Activated CD8-positive, alpha-beta memory T cell treated with anti-CD3 and anti-CD28 coated beads, Interleukin-2, amount 50 U/mL, for 48 hours (primary cell): ENCODE measurements around the gene LDLRAP1.

Experiments used
- DNase-seq: peaks from one replicate; pipeline ENCODE4 v3.0.0-alpha.2; 2020

The LDLRAP1 gene

DNA sequence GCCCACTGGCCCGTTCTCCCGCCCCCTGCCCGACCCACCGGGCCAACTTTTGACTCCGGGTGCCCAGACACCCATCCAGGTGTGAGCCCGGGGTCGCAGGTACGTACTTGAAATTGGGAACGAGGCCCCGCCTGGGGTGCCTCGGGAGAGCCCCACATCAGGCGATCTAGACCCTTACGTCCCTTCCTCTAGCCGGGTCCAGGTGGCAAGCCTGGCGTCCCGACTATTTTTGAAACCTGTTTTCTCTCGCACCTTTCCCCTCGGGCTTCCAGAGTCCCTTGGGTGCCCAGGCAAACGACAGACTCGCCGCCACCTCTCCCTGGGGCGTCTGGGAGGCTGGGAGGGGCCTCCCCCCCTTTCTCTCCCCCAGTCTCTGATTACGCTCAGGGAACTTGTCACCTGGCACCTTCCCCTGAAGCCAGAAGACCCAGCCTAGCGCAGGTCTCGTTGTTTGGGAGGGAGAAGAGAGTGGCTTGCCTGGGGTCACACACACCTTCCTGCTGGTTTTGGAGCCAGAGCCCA is 898 bp downstream of the LDLRAP1 start:
- no peak for DNase-seq

DNA sequence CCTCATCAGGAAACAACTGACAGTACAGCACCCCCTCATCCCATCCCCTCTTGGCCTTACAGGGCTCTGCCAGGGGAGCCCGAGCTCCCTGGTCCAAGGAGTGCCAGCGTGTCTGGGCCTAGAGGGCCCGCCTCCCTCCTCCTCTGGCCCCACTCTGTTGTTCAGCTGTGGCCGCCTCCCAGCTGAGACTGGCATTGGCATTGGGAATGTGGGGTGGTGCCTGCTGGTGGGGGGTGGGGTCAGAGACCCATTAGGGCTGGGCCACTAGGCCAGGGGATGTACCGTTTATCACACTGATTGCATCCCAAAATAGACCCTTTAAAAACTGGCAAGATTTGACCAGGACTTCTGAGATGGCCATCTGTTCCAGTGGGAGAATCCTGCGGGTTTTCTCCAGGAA is 1.4 kb downstream of the LDLRAP1 start:
- DNase-seq = no peak

DNA sequence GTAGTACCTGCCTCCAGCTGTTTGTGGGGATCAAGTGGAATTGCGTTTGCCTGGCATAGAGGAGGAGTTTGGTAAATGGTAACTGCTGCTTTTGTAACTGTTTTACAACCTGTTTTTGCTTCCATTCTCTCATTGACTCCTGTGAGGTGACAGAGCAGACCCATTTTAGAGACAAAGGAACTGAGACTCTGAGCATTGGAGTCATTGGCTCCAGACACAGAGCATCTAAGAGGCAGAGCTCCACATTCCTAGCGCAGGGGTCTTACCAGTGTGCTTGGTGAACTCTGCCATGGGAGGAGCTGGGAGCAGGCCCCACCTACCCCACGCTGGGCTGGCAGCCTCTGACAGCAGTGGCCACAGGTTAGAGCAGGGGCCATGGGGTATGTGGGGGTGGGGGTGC is 2.4 kb downstream of the LDLRAP1 start:
- no peak for DNase-seq

DNA sequence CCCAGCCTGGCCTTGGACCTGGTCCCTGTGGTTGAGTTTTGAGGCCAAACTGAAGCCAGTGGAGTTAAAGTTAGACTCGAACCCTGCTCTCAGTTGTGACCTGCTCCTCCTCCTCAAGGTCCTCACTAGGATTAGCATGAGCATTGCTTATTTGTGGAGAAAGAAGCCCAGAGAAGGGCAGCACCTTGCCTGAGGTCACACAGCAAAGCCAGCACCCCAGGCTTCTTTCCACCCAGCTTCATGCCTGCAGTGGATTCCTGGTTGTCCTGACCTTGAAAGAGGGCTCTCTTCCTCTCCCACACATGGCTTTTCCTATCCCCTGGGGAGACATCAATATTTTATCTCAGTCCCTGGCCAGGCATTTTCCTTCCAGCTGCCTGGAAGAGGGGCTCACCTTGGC is 2.8 kb downstream of the LDLRAP1 start:
- DNase-seq = no peak

DNA sequence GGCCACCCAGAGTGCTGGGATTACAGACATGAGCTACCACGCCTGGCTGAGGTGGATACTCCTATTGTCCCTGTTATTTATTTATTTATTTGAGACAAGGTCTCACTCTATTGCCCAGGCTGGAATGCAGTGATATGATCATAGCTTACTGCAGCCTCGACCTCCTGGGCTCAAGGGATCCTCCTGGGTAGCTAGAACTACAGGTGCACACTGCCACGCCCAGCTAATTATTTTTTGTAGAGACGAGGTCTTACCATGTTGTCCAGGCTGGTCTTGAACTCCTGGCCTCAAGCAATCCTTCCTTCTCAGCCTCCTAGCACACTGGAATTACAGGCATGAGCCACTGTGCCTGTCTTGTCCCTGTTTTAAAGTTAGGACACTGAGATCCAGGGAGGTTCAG is 5.2 kb downstream of the LDLRAP1 start:
- no peak for DNase-seq

DNA sequence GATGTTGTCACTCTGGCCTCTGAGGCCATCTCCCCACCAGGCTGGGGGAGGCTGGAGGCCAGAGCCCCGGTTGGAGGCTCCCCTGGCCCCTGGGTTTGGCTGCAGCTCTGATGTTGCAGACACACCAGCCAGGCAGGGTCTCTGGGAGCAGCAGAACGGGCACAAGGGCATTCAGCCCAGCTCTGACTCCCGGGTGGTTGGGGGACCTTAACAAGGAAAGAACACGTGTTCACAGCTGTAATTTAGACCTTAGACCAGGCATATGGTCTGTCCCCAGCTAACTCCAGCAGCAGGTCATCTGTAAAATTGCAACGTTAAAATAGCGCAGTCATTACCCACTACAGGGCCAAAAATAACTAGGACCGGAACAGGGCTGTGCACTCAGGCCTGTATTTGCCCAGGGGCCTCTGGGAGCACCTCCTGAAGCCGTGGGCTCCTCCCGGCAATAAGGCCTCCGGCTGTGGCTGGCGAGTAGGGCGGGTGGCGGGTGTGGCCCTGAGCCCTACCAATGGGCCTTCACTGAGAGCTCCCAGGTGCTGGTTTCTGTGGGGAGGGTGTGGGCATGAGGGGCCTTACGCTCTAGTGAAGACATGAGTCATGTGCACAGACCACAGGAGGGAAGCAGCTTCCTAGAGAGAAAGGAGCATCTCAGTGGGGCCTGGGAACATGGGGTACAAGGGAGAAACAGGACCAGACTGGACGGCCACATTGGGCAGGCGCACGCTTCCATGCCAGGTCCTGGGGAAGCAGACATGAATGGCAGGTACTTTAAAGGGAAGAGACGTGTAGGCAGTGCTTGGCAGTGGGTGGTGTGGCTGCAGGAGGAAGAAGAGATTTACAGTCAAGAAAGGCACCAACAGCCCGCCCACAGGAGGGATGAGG is 6.1 kb downstream of the LDLRAP1 start:
- DNase-seq = peak; percentile 88

DNA sequence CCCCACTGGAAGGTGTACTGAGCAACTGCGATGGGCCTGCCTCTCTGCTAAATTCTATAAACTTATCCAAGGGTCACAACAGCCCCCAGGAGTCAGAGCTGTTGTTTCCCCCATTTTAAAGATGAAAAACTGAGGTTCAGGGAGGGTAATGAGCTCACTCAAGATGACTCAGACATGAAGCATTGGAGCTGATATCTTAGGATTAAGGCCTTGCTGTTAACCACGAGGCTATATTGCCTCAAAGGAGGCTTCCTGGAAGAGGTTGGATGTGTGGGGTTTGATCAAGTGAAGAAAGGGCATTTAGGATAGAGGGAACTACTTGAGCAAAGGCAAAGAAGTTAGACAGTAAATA is 6.7 kb downstream of the LDLRAP1 start:
- DNase-seq = no peak

DNA sequence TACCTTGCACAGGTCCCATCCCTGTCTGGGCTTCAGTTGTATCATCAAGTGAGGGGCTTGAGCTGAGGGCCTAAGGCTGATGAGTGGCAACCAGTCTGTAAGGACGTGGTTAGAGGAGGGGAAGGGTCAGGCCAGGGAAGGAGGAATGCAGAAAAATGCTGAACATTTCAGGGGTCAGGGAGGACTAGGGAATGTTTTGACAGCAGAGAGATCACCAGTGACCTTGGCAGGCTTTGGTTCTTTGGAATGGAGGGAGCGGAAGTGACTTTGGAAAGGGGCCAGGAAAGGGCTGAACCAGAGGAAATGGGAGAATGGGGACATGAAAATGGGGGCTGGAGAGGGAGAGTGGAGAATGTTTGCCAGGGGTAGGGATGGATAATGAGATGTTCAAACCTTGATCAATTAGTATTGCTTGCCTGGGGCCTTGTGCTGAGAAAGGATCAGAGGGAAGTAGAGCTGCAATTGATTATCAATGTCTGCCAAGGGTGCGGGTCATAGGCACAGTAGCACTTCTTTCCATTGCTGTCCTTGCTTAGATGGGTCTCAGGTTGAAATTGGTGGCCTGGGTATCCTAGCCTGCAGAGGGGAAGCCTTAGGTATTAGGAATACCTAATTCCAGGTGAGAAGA is 7.4 kb downstream of the LDLRAP1 start:
- no peak for DNase-seq

DNA sequence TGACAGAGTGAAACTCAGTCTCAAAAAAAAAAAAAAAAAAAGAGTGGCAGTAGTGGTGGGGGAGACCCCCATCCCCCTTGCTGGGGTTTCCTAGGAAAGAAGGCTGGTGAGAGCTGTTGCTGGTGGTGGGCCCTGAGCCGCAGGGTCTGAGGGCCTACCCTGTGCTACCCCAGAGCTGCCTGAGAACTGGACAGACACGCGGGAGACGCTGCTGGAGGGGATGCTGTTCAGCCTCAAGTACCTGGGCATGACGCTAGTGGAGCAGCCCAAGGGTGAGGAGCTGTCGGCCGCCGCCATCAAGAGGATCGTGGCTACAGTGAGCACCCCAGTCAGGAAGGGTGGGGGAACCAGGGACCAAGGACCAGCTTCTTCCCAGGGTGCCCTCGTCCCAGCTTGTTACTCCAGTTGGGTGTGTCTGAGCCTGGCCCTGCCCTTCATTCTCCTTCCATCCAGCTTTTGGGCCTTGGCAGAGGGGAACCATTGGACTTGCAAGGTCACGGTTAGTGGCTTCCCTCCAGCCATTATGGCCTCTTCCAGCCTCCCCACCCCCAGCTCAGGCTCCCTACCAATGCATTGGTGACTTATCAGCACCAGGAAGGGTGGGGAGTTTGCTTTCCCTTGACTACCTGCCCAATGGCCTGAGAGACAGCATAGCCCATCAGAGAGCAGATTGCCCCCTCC is 10.5 kb downstream of the LDLRAP1 start:
- no peak for DNase-seq

DNA sequence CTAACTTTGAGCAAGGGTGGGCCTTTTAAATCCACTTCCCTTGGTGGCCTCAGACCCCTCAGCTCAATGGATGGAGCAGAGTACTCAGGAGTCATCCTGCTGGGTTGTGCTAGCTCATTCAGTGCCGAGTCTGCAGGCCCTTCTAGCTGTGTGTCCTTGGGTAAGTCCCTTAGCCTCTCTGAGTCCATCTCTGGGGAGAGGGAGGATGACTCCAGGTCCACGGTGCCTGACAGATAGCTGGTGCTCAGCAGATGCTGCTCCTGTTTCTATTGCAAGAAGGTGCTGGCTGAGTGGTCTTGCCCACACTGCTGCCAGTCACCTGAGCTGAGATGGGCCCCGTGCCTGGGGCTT is 11.0 kb downstream of the LDLRAP1 start:
- no peak for DNase-seq

DNA sequence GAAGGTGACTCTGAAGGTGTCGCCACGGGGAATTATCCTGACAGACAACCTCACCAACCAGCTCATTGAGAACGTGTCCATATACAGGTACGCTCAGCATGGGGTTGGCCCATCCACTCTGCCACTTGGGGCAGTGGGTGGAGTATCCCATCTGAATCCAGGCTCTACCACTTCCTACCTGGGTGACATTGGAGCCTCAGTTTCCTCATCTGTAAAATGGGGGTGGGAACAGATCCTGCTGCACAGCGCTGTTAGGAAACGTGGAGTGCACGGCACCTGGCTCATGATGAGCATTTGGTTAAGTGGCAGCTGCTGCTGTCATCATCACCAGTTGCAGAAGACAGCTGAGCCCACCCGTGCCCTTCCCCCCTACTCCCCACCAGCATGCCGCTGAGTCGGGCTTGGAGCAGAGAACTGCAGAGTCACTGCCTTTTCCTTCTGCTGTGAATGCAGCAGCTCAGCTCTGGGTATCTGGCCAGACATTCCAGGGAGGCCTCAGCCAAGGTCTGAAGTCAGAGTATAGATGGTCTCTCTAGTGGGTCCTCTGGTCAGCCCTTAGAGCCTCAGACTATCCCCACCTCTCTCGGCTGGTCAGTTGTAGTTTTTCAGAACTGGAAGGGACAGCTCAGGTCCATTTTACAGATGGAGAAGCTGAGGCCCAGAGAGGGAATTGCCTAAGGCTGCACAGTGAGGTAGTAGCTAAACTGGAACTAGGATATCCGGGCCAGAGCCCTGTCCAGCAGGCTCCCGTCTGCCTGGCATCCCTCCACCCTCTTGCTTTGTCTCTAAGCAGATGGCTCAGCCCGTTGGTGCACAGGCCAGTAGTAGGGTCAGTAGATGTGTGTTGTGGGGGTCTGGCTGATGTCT is 11.7 kb downstream of the LDLRAP1 start:
- no peak for DNase-seq

DNA sequence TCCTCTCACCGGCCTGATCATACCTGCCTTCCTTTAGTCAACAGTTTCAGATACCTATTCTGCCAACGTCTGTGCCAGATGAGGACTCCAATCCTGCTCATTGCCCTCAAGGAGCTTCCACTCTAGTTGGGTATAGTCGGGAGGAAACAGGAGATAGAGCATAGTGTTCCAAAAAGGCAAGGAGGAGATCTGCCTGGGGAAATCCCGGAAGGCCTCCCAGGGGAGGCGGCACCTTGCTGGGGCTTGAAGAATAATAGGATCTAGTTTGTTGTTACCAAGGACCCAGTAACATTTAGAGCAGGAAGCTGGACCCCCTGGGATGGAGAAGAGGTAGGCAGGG is 12.3 kb downstream of the LDLRAP1 start:
- DNase-seq = no peak

DNA sequence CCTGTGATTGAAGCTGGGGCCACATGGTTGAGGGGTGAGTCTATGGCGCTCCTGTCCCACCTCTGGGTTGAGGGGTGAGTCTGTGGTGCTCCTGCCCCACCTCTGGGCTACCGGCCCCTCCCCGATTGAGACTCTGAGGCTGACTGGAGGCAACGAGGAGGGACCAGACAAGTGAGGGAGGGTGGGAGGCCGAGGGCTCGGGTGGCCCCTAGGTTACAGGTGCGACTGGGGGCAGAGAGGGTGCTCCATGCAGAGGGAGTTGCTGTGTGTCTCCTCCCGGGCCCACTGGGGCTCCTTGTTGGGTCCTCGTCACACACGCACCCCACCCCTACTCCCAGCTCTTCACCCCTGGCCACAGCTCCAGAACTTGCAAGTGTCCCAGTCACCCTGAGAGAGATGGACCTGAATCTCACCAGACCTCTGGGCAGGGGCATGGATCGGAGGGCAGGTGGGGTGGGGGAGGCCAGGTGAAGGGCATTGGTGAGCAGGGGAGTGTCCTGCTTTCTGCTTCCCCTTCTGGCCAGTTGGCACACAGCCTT is 12.8 kb downstream of the LDLRAP1 start:
- DNase-seq = no peak

DNA sequence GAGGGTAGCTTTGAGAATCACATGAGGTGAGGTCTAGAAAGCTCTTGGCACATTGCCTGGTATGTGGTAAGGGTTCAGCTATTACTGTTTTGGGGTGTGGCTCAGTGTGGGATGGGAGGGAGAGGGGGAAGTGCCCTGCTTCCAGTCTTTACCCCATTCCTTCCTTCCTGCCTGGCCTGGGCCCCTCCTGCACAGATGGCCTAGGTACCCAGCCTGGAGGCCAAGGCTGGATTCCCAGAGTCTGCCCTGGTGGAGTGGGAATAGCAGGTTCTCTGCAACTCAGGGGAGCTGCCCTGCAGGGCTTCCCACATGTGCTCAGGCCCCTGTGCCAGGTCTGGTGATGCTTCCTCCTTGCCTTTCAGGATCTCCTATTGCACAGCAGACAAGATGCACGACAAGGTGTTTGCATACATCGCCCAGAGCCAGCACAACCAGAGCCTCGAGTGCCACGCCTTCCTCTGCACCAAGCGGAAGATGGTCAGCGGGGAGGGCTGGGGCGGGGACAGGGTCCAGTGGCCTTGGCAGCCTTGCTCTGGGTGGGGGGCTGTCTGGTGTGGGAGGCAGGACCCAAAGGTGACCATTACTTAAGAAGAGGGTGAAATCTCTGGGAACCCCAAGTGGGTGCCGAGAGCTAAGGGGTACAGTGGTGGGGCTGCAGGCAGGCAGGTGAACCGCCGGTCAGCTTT is 13.5 kb downstream of the LDLRAP1 start:
- DNase-seq = no peak

DNA sequence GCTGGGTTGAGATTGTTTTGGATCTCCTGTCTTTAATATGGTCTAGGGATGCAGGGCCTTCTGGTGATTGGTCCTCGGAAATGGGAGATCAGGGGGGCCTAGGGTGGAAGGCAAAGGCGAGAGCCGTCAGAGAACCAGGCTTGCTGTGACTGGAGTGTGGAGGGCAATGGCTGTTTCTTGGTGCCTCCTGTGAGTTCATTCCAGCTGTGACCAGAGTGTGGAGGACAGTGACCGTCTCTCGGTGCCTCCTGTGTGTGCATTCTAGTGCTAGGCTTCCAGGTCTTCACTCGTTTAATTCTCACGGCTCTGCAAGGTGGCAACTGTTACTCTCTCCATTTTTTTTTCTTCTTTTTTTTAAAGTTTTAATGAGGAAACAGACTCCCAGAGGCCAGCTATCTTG is 14.1 kb downstream of the LDLRAP1 start:
- DNase-seq = no peak

DNA sequence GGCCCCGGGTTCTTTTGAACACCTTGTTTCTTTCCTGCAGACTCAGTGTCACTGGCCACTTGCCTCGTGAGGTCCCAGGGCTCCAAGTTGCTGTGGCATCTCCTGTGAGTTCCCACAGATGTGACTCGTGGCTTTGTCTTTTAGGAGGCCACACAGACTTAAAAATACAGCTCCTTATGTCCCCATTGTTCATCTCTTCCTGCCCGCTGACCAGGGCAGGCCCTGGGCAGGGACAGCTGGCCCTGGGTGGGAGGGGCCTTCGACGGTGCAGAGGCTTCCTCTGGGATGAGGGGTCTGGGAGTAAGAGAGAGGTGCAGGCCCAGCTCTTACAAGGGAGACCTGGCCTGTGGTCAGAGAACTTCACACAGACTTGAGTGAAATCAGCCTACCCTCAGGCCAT is 15.6 kb downstream of the LDLRAP1 start:
- no peak for DNase-seq

DNA sequence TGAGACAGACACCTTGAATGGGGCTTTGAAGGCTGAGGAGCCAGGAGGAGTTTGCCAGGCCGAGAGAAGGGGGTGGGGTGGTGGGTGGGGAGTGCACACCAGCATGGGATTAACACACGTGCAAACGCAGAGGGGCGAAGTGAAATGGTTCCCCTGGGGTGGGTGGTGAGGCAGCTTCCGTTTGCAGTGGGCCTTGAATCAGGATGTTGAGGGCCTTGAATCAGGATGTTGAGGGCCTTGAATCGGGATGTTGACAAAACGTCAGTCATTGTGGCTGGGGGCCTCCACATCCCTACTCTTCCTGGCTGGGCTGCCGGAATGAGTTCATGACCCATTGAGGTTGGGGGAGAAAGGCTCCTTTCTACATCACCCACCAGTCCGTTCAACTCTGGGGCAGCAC is 16.6 kb downstream of the LDLRAP1 start:
- no peak for DNase-seq

DNA sequence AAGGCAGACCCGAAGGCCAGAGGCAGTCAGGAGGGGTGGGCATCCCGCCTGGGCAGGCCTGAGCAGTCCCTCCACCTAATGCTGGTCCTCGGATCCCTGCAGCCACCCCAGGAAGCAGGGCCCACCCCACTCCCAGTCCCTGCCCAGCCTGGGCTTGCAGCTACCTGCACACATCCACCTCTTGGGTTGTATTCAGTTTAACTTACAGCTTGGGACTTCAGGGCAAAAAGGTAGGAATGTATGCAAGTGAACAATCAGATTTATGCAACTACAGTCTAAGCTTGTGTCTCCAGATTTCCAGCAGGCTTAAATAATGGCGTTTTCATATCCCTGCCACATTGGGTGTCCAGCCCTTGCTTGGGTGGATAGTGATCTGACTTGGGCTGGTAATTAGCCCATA is 17.4 kb downstream of the LDLRAP1 start:
- DNase-seq = no peak

DNA sequence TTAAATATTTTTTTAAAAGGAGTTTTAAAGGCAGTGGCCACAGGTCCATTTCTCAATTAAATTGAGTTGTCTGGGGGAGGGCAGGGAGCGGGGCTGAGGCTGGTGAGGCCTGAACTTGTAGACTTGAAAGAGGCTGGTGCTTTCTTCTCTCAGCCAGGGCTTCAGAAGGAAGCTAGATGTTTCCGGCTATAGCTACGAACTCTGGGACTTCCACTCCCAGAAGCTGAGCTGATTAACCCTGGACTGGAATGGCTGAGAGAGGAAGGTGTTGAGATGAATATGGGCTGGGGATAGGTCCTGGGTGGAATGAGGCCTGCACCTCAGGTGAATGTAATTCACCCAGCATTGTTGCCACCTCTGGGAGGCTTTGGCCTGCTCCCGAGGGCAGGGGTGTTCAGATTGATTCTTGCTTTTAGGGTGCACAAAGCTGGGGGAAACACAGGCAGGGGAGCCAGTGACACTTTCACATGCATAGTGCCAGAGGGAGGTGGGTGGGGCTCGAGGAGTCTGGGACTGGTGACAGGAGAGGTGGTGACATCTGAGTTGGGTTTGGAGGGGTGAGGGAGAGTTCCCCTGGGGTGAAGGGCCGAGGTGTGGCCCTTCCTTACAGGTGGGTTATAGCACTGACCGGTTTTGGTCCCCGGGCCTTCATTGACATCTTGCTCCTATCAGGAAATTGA is 18.2 kb downstream of the LDLRAP1 start:
- no peak for DNase-seq

DNA sequence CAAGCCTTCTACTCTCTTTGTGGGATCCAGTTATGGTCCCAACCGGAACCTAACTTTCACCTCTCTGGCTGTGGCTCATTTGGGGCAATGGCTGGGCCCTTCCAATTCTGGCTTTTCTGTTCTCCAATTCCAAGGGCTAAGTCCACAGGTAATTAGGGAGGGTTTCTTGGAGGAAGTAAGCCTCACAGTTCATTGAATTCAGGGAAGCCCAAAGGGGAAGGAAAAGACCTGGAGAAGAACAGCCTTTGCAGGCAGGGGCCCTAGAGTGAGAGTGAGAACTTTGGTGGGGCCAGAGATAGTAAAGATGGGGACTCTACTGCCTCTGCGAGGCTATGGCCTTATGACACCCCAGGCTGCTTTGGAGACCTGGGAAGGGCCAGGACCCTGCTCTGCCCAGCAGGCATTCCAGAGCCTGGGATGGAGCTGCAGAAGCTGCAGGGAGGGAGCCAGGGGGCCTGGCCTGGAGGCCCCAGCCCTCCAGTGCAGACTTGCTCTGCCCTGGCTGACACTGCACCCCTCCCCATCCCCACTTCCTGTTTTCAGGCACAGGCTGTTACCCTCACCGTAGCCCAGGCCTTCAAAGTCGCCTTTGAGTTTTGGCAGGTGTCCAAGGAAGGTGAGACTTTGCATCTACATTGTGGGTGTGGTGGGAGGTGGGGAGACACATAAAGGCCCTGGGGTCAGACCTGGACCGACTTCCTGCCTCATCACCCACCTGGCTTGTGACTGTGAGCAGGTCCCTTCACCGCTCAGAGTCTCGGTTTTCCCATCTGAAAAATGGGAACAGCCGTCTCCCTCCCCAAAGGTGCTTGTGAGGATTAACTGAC is 18.9 kb downstream of the LDLRAP1 start:
- DNase-seq = peak; percentile 72

DNA sequence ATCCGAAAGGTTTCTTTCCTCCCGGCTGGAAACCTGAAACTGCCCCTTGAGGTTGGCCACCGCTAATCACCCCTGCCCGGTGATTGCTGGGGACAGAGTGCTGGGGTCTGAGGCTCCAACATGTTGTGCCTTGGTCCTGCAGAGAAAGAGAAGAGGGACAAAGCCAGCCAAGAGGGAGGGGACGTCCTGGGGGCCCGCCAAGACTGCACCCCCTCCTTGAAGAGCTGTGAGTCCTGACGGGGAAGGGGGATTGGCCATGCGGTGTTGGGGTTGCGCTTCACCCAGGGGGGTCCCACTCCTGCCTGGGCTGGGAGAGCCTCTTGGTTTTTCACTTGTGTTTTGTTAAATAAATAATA is 19.5 kb downstream of the LDLRAP1 start:
- DNase-seq = no peak
